GM18867 (cell line): ENCODE measurements around the gene NETO2.
"Not testable (repeated sequence)": the region's sequence is repeated elsewhere in the genome, so short reads cannot be mapped to it uniquely, and the experiment has no call there.

Experiments
- ATAC-seq: cut with Tn5 transposase; IDR thresholded peaks from one replicate; pipeline ENCODE4 v1.9.1; 2021; ENCODE audit warnings: mild to moderate bottlenecking, moderate library complexity; ENCODE audit not compliant: unreplicated experiment

NETO2 gene, protein sequence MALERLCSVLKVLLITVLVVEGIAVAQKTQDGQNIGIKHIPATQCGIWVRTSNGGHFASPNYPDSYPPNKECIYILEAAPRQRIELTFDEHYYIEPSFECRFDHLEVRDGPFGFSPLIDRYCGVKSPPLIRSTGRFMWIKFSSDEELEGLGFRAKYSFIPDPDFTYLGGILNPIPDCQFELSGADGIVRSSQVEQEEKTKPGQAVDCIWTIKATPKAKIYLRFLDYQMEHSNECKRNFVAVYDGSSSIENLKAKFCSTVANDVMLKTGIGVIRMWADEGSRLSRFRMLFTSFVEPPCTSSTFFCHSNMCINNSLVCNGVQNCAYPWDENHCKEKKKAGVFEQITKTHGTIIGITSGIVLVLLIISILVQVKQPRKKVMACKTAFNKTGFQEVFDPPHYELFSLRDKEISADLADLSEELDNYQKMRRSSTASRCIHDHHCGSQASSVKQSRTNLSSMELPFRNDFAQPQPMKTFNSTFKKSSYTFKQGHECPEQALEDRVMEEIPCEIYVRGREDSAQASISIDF

DNA sequence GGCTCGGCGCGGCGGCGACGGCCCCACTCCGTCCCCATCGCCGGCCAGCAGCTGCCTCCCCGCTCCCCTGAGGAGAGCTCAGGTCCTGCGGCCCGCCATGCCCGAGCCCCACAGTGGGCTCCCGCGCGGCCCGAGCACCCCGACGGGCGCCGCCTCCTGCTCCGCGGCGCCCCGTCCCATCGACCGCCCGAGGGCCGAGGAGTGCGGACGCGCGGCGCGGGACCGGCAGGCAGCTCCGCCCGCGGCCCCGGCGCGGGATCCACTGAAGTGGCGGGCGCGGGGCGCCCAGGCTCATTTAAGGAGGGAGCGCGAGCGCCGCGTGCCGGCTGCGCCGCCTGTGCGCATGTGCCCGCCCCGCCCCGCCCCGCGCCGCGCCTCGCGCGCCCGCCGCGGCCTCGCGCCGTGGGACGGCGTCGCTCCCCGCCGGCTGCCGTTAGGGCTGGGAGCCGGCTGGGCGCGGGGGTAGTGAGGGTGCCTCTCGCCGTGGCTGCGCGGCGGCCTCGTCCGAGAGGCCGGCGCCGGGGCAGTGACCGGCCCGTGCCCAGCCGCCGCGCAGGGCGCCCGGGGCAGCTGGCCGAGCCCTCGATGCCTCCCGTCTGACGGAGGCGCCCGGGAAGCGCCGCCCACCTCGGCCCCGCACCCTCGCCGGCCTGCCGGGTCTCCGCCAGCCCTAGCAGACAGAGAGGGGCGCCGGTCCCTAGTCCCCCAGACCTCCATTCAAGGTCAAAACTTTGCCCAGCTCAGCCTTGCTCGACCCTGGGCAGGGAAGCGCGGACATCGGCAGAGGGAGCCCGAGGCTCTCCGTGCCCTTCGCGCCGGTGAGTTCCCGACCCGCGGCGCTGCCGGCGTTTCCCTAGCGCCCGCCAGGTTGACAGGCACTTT, at the start of gene NETO2:
NETO2 (minus strand) TSS at position 269 of the 882 bp plus-strand sequence. CDS start 333 bp downstream, outside the sequence.
- peak; percentile 51 for ATAC-seq

DNA sequence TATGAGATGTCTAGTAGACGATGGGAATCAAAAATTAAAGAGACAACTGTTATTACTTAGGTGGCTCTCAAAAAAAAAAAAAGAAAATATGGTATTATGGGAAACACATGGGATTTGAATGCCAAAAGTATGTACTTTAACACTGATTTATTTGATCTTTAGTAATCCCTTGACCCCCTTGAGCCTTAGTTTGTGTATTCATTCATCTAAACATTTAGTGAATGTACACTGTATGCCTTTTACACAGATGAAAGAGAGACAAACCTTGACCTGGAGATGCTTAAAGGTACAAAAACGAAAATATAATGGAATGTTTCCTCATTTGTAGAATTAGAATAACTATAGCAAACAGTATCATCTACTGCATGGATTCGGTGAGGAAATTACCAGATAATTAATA, 38.6 kb upstream of the NETO2 start:
- no peak for ATAC-seq

DNA sequence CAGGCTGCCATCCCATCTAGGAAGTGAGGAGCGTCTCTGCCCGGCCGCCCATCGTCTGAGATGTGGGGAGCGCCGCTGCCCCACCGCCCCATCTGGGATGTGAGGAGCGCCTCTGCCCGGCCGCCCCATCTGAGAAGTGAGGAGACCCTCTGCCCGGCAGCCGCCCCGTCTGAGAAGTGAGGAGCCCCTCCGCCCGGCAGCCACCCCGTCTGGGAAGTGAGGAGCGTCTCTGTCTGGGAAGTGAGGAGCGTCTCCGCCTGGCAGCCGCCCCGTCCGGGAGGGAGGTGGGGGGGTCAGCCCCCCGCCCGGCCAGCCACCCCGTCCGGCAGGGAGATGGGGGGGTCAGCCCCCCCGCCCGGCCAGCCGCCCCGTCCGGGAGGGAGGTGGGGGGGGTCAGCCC, 37.3 kb upstream of the NETO2 start:
- not testable (repeated sequence) for ATAC-seq

DNA sequence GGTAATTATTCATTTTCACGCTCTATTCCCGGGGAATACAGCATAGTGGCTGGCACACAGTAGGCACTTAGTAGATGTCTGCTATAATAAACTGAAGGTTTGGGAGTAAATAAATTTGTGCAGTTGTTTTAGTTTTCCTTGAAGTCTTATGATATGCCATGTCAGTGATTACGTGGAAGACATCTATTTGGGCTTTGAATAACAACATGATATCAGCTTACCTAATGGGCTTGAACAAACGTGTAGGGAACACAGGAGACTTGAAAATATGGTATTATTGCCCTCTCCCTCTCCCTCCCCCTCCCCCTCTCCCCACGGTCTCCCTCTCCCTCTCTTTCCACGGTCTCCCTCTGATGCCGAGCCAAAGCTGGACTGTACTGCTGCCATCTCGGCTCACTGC, 36.3 kb upstream of the NETO2 start:
- ATAC-seq = no peak

DNA sequence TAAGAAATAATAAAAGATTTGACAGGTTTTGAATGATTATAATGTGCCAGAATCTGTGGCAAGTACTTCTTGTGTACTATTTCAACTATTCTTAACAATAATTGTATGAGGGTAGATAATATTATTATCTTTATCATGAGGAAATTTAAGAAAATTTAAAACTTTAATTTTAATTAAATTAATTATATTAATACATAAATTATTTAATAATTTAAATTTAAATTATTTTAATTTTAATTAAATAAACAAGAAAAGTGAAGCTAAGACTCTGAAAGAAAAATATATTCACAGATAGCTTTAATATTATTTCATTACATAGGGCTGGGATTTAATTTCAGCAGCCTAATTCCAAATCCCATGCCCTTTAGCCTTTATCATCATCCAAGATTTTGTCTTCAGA, 31.4 kb upstream of the NETO2 start:
- no peak for ATAC-seq

DNA sequence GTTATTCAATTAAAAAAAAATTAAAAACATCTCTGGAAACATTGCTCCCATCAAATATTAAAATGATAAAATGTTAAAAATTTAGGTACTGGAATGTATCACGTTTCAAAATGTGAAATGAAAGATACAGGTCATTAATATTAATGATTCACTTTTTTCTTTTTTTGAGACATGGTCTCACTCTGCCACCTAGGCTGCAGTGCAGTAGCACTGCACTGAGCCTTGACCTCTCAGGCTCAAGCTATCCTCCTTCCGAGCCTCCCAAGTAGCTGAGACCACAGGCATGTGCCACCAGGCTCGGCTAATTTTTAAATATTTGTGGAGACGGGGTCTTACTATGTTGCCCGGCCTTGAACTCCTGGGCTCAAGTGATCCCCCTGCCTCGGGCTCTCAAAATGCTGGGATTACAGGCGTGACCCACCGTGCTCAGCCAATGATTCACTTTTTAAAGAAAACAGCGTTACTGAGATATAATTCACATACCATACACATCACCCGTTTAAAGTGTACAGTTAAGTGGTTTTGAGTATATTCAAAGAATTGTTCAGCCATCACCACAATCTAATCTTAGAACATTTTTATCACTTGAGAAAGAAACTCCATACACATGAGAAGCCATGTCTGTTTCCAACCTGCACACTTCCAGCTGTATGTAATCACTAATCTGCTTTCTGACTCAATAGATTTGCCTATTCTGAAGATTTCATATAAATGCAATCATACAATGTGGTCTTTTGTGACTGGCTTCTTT, 19.1 kb upstream of the NETO2 start:
- no peak for ATAC-seq

DNA sequence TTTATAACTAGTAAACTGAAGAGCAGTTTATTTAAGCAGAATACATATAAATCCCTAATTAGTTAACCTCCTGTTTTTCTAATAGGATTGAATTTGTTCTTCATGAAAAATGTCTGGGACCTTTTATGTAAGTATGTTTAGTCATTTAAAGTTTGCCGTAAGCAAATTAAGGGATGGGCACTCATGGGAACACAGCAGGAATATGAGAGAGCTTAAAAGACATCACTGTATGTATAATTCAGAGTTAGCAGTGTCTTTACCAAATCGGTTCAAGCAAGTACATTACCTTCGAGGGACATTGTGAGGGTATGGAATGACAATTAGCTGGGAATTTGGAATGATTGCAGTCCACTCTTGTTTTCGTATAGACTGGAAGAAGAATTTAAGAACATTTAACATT, 17.7 kb upstream of the NETO2 start:
- no peak for ATAC-seq

DNA sequence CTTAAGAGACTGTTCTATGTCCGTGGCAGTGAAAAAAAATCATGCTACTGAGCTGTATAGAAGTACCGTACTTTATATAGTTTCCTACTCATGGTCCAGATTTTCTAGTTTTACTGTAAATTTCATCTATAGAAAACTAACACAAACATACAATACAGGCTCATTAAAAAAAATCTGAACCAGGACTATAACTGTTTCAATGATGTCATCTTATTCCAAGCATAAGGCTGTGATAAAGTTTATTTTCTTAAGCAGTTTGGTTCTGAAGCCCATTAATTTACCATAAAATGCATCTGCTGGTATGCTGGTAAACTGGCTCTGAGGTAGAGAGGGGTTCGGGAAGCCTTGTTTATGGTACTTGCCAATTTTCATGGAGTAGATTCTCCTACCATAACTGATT, 16.7 kb upstream of the NETO2 start:
- no peak for ATAC-seq

DNA sequence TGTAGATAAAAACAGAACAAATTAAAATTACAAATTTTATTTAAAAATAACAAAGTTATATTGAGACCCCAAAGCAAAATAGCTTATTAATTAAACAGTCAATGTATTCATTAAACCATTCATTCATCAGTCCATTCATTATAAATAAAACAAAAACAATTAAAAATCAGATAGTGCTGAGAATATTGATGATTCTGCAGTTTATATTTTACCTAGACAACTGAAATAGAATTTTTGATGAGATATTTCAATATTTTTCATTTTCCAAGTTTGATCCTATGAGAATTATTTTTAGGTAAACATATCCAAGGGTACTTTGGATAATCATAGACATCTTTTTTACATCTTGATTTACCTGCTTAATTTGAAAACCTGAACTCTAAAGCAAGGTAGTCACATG, 15.2 kb upstream of the NETO2 start:
- no peak for ATAC-seq

DNA sequence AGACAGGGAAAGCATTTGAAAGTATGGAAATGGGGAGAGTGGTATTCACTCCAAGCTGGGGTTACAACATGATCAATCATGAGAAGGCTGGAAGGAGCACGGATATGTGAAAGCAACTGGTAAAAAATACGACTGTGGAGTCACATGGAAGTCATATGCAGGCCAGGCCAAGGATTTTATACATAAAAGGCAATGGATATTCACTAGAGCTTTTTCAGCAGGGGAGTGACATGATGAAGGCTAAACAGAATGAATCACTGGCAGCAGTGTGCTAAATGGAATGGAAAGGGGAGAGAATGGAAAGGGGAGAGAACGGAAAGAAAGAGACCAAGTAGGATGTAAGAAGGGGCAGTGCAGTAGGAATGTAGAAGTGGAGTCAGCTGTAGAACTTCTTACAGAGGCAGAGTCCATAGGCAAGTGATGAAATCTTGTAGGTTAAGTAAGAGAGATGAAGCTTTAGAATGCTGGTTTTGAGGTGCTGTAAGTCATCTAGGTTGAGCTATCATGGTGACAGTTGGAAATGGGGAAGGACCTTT, 13.0 kb upstream of the NETO2 start:
- ATAC-seq = no peak

DNA sequence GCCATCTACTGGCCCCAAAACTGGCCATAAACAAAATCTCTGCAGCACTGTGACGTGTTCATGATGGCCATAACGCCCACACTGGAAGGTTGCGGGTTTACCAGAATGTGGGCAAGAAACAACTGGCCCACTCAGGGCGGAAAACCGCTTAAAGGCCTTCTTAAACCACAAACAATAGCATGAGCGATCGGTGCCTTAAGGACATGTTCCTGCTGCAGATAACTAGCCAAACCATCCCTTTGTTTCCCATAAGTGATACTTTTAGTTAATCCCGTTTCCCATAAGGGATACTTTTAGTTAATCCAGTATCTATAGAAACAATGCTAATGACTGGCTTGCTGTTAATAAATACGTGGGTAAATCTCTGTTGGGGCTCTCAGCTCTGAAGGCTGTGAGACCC, 8.8 kb upstream of the NETO2 start:
- ATAC-seq = not testable (repeated sequence)

DNA sequence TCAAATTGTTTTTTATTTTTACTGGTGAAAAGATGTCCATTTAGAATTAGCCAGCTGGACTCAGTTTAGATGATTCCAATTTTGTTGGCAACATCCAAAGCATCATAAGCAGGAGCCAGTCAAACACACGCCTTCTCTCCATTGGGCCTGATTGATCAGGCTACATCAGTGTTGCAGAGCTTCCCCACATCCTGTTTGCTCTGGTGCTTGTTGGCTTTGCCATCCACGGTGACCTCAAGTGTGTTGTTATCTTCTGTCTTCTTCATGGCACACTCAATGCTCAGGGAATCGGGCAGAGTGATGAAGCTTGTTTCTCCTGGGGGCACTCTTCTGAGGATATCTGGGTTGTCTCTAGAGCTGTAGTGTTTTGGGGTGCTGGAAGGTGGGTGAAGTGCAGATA, 6.3 kb upstream of the NETO2 start:
- ATAC-seq = no peak

DNA sequence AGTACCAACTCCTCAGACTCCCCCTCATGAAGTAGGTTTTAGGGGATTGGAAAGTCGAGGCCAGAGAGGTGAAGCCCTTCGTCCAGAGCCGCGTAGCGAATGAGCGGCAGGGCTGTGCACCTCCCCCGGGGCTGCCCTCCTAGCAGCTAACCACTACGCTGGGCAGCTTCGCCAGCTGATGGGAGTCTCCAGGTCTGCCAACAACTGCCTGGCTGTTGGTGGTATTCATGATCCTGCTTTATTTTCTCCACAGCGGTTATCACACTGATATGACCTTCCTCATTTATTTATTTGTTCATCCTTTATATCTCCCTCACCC, 773 bp upstream of the NETO2 start:
- no peak for ATAC-seq

DNA sequence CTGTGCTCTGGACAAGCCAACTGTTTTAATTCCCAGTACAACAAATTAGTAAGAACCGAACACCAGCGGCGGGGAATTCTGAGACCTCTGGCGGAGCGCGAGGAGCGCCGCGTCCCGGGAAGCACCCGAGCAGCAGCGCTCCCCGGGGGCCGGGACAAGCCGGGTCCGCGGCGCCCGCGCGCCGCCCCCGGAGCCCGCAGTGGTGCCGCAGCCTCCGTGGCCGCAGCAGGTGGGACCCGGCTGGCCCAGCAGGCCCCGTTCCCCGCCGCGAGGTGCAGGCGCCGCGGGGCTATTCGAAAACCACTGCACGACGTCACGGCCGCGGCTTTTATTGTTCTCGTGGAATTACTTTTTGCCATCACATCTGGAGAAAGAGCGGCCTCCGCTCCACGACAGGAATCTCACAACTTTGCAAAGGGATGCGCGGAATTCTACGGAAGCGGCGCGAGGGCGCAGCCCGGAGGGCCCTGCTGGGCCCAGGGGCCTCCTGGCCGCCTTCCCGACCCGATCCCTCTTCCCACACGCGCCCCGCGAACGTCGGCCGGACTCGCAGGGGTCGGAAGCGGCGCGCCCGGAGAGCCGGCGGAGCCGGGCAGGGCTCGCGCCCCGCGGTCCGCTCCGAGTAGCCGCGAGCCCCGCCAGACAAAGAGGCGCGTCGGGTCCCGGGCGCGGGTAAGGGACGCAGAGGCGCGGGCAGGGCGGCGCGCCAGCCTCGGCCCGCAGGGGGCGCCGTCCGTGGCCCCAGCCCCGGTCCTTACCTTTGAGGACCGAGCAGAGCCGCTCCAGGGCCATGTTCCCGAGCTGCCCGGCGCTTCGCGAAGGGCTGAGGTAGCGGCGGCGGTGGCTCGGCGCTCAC, 696 bp downstream of the NETO2 start:
- ATAC-seq = peak; percentile 70

DNA sequence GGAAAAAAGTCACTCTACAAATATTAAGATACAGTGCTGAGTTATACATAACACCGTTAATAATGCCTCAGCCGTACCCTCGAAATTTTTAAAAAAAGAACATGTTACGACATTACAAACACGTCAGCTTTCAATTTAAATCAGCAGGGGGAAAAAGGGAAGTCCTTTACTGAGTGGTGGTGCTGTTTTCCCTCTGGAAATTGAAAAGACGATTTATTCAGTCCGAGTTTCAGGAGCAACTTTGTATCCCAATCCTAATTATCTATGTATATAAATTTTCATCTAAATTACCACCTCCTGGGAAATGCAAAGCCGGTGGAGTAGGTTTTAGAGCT, 1.3 kb downstream of the NETO2 start:
- ATAC-seq = no peak

DNA sequence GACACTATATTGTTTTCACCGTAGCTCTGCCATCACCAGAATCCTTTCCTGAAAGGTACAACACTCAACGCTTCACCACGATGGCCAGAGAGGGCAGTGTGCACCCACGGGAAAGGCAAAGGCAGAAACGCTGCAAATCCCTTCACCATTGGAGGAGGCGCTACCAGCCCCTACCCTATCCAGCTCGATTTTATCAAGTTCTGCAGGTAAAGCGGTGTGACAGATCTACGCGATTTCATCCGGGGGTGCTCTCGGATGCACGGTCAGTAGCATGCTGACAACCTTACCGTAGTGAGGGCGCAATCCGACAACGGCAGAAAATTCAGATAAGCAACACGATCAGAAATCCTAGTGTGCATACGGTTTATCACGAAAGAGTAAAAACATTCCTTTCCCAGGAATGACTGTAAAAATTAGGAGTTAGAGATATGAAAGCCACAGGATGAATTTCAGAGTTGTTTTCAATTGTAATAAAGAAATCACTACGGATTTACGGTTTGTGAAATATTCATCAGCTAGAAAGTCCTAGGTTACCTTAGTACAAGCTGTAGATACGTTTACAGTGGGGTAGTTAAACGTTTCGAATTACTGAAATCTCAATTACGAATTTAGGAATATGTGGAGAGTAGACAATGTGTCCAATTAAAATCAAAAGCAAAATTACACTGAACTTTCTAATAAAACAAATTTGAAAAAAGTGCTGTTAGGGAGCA, 1.8 kb downstream of the NETO2 start:
- peak; percentile 55 for ATAC-seq

DNA sequence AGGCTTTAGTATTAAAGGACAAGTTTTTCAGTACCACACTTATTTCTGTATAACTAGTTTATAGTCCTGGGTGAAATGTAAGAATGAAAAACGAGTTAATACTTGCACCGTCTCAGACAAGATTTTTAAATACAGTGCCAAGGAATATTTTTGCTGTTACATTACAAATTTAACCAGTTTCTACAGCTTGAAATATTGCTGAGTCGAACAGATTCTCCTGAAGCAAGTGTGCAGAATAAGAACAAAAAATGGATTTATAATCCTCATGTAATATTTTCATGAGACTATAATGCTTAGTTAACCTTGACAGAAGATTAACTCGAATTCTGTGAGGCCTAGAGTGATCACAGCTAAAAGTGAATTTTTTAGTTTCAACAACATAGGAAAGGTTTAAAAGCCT, 3.1 kb downstream of the NETO2 start:
- no peak for ATAC-seq

DNA sequence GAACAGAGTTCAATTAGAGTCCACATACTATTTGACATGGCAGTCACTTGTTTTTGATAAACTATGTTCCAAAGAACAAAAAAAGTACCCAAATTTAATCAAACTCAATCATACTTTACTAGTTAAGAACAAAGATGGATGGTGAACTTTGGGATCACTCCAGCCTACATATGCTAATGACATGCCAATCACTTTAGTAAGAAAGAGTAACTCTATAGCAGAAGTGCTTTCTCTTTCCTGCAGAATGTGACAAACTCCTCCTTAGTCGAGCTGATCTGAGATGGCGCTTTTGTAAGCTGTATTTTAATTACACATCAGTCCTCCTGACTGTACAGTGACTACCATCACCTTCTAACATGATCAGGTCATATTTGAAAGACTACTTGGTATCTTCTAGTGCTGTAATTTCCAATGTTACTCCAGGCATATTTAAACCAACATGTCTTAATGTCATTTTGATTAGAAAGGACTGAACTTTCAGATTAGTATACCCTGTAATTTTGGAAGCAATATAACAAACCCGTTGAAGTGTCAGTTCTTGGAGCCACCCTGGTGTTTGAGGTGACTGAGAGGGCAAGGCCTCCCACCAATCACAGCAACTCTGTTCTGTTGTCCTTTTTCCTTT, 4.1 kb downstream of the NETO2 start:
- ATAC-seq = no peak

DNA sequence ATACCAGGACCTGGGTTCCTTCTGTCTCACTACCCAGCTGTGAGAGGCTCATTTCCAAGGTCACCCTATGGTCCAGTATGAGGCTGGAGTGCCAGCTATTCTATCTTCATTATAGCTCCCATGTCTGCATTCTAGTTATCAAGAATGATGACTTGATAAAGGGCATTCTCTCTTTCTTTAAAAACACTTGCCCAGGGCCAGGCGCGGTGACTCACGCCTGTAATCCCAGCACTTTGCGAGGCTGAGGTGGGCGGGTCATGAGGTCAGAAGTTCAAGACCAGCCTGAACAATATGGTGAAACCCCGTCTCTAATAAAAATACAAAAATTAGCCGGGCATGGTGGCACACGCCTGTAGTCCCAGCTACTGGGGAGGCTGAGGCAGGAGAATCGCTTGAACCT, 5.8 kb downstream of the NETO2 start:
- ATAC-seq = not testable (repeated sequence)
